Right cardiac atrium (tissue), 5 donors: ENCODE measurements around the gene BIVM. TPM values are rescaled to one million over a fixed set of nuclear protein-coding genes. Genes with fewer than 3 reads are reported as not detected.
A peak's percentile ranks its signal among the peaks of the same experiment; 100 is the strongest.

ENCODE experiments used
- ATAC-seq, 2 donors: fragments of 200-7000 bp; cut with Tn5 transposase; one replicate each; pipeline versions ENCODE4 v1.8.0 to v1.9.1; 2020; ENCODE audit warnings: moderate library complexity in 2 of 2, mild to moderate bottlenecking in 1 of 2
- DNase-seq, 3 donors: peaks; one replicate each; pipeline ENCODE4 v3.0.0-alpha.2; 2020
- H3K27ac ChIP-seq: one replicate; pipeline ENCODE4 v1.5.1; 2013; ENCODE audit warnings: mild to moderate bottlenecking, low read length, control low read depth, moderate library complexity
- H3K27me3 ChIP-seq: one replicate; pipeline ENCODE4 v1.6.1; 2013; ENCODE audit not compliant: control insufficient read depth, insufficient read depth
- H3K4me1 ChIP-seq: one replicate; pipeline ENCODE4 v1.6.1; 2013; ENCODE audit warnings: low read length; ENCODE audit not compliant: control insufficient read depth, insufficient read depth
- H3K4me3 ChIP-seq: one replicate; pipeline ENCODE4 v1.5.1; 2013; ENCODE audit warnings: low read length, control low read depth
- H3K9me3 ChIP-seq: one replicate; pipeline ENCODE4 v1.6.1; 2013; ENCODE audit warnings: low read length; ENCODE audit not compliant: control insufficient read depth
- WGBS: extraction: QIAGEN DNeasy Blood & Tissue Kit; methylation state at CpG from one replicate; pipeline ENCODE4 v1.1.7; 2013; 5-methylcytosine and 5-hydroxymethylcytosine counted together
- intact Hi-C, 4 donors: fragments of 100-400 bp; cut with DNase I; formaldehyde crosslinking; loops; one replicate each; pipeline versions ENCODE4 v1.11.0 to v1.14.0; 2022 to 2023
- long read RNA-seq, 4 donors: library from polyadenylated mRNA; unstranded; transcript quantifications; one replicate each; pipeline ENCODE4 v2.0.0, GENCODE V29; 2020 to 2021
- polyA plus RNA-seq: library from polyadenylated mRNA; stranded (reverse); fragments of 200-250 nt; gene quantifications from one replicate; pipeline ENCODE4 v1.2.3, GENCODE V29; 2013
- total RNA-seq, 4 donors: library from RNA; stranded (reverse); fragmentation: NEBNext Ultra II Directional; extraction: Animal tissue kit (Norgen Biotek cat#: 25700); gene quantifications; one replicate each; pipeline ENCODE4 v1.2.1, GENCODE V29; 2021
- donor health status: healthy with polysubstance abuse.
- donor health status: DM: no; HTN: yes; CAD: no.
- donor health status: DM: no; HTN: no; CAD: no.
- donor health status: DM: no; HTN: yes; CAD: no; lungs with severe emphysema.
- donor health status: DM: yes; HTN: yes; CAD: no.

The BIVM gene, protein sequence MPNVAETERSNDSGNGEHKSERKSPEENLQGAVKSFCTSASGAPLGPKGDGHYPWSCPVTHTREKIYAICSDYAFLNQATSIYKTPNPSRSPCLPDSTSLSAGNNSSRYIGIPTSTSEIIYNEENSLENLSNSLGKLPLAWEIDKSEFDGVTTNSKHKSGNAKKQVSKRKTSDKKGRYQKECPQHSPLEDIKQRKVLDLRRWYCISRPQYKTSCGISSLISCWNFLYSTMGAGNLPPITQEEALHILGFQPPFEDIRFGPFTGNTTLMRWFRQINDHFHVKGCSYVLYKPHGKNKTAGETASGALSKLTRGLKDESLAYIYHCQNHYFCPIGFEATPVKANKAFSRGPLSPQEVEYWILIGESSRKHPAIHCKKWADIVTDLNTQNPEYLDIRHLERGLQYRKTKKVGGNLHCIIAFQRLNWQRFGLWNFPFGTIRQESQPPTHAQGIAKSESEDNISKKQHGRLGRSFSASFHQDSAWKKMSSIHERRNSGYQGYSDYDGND
- total RNA-seq = 10 to 100 TPM; 25.5 to 43.2 (median 40.2) TPM
- polyA plus RNA-seq = 22.7 TPM
- long read RNA-seq, donor 1, transcript BIVM-201 (11 exons, 3,859 nt) = major isoform, 6 of 107 reads
- long read RNA-seq, donor 1, partial matches to known transcripts = 6 of 107 reads
- long read RNA-seq, donor 1, other reads (novel, unspliced or antisense) = 95 of 107 reads
- long read RNA-seq, donor 2, partial matches to known transcripts = 0 of 37 reads
- long read RNA-seq, donor 2, other reads (novel, unspliced or antisense) = 36 of 37 reads
- long read RNA-seq, donor 3, transcript BIVM-201 (11 exons, 3,859 nt) = major isoform, 27 of 157 reads
- long read RNA-seq, donor 3, partial matches to known transcripts = 8 of 157 reads
- long read RNA-seq, donor 3, other reads (novel, unspliced or antisense) = 122 of 157 reads
- long read RNA-seq, donor 4, partial matches to known transcripts = 0 of 27 reads
- long read RNA-seq, donor 4, other reads (novel, unspliced or antisense) = 25 of 27 reads

GRCh38 chr13:102798581-102799425 is at the start of gene BIVM, which contains the start of gene POGLUT2:
TSS of gene BIVM (plus strand) at chr13:102799119. CDS start at chr13:102807268, 8,149 bp downstream.
TSS of gene POGLUT2 (minus strand) at chr13:102798976. CDS start at chr13:102798670, 306 bp downstream.
- ATAC-seq (peak; percentile 97), DNase-seq (peak; percentile 92 to 96 (median 95))
- WGBS = under 1% methylated on average over 72 of the region's 72 CpGs
- intact Hi-C loops = no loop called here
- H3K9me3 ChIP-seq = no peaks in the 10 kb centered on the region
- peak within 1 kb of the TSS; percentile 91 for H3K27ac ChIP-seq
- peak within 1 kb of the TSS; percentile 54 for H3K4me3 ChIP-seq
- peaks cover 2% of the 10 kb centered on the region for H3K4me1 ChIP-seq
- H3K27me3 ChIP-seq = no peaks in the 10 kb centered on the region

DNA sequence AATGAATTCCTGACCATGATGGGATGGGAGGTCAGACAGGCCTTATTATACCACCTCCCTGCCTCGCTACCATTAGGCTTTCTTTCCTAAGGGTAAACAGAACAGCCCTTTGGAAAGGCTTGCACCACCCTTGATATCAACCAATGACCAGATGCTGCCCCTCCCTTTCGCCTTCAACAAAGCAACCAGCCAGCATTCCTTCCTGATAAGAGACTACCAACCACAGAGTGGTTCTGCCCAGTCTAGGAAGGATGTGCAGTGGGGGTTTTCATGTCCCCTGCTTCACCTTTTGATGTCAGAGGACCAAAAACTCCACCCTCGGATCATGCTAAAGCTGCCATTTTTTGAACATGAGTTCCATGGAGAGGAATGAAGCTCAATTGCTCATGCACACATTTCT is 47.0 kb upstream of the BIVM start:
- H3K27me3 ChIP-seq = no peaks in the 10 kb centered on the region
- intact Hi-C loops = no loop called here
- no peaks in the 10 kb centered on the region for H3K9me3 ChIP-seq
- WGBS = 85% methylated on average over 3 of the region's 3 CpGs
- H3K4me3 ChIP-seq = no peak overlapping the region
- ATAC-seq (no peak), DNase-seq (no peak)
- H3K4me1 ChIP-seq = no peaks in the 10 kb centered on the region
- H3K27ac ChIP-seq = no peak overlapping the region

GRCh38 chr13:102757006-102757405 is 41.9 kb upstream of the BIVM start:
- no peak for DNase-seq
- 86% methylated on average over 1 of the region's 1 CpG for WGBS

DNA sequence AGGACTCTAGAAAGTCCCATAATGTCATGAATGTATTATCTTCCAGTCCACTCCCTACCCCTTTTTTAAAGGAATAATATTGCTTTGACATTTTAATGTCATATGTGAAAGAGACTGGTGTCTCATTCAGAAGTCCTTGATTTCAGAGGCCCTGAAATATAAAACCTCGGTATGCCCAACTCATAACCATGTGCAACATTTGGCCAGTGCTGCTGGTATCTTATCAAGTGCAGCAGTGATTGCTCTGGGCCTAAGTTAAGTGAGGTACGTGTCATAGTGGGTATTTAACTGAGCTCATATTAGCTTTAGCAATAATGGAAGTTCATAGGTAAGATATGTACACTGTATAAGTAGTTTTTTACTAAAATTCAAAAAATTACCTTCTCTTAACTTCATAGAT is 40.1 kb upstream of the BIVM start:
- Histone ChIP-seq H3K4me1 (no peaks in the 10 kb centered on the region), H3K27me3 (no peaks in the 10 kb centered on the region), H3K9me3 (no peaks in the 10 kb centered on the region), H3K27ac (no peak overlapping the region), H3K4me3 (no peak overlapping the region)
- 51% methylated on average over 2 of the region's 2 CpGs for WGBS
- peak; percentile 45 to 64 for ATAC-seq
- intact Hi-C loops = no loop called here
- DNase-seq = no peak

More at GRCh38 chr13:102757006-102757405, 41.9 kb upstream of the BIVM start:
- ATAC-seq = no peak
- Histone ChIP-seq H3K4me3 (no peak overlapping the region), H3K27ac (no peak overlapping the region), H3K27me3 (no peaks in the 10 kb centered on the region), H3K4me1 (no peaks in the 10 kb centered on the region), H3K9me3 (no peaks in the 10 kb centered on the region)
- intact Hi-C loops = no loop called here

- no peak for DNase-seq
- Histone ChIP-seq H3K9me3 (no peaks in the 10 kb centered on the region), H3K4me1 (no peaks in the 10 kb centered on the region), H3K27ac (no peak overlapping the region), H3K4me3 (no peak overlapping the region), H3K27me3 (no peaks in the 10 kb centered on the region)
- 92% methylated on average over 1 of the region's 1 CpG for WGBS
- intact Hi-C loops = no loop called here
- ATAC-seq = no peak
These were observed 37.8 kb upstream of the BIVM start for GRCh38 chr13:102761071-102761470.

- Histone ChIP-seq H3K27me3 (no peaks in the 10 kb centered on the region), H3K4me1 (no peaks in the 10 kb centered on the region), H3K4me3 (no peak overlapping the region), H3K9me3 (no peaks in the 10 kb centered on the region), H3K27ac (no peak overlapping the region)
- WGBS = 96% methylated on average over 1 of the region's 1 CpG
- DNase-seq = no peak
- intact Hi-C loops = no loop called here
- ATAC-seq = no peak
These were observed 35.2 kb upstream of the BIVM start for GRCh38 chr13:102763741-102764140.

GRCh38 chr13:102768909-102769308 is 30.0 kb upstream of the BIVM start:
- H3K27me3 ChIP-seq = no peaks in the 10 kb centered on the region
- 60% methylated on average over 2 of the region's 2 CpGs for WGBS
- intact Hi-C loops = no loop called here
- H3K4me3 ChIP-seq = no peak overlapping the region
- H3K4me1 ChIP-seq = peaks cover 3% of the 10 kb centered on the region
- DNase-seq (no peak), ATAC-seq (no peak)
- no peak overlapping the region for H3K27ac ChIP-seq
- no peaks in the 10 kb centered on the region for H3K9me3 ChIP-seq

GRCh38 chr13:102769679-102770078 is 29.2 kb upstream of the BIVM start:
- intact Hi-C loops = loop anchor here in 1 of 4 donors (10.0 kb wide), 1 partner anchor 75 kb away; the partner anchor contains the start of gene ERCC5
- 79% methylated on average over 4 of the region's 4 CpGs for WGBS
- Histone ChIP-seq H3K27me3 (no peaks in the 10 kb centered on the region), H3K4me1 (peaks cover 3% of the 10 kb centered on the region), H3K9me3 (no peaks in the 10 kb centered on the region), H3K27ac (no peak overlapping the region), H3K4me3 (no peak overlapping the region)
- DNase-seq (no peak), ATAC-seq (no peak)

GRCh38 chr13:102770435-102770834 is 28.5 kb upstream of the BIVM start:
- peaks cover 3% of the 10 kb centered on the region for H3K4me1 ChIP-seq
- DNase-seq (no peak), ATAC-seq (no peak)
- intact Hi-C loops = loop anchor here in 1 of 4 donors (10.0 kb wide), 1 partner anchor 74 kb away; the partner anchor contains the start of gene ERCC5
- WGBS = 90% methylated on average over 2 of the region's 2 CpGs
- H3K4me3 ChIP-seq = no peak overlapping the region
- no peak overlapping the region for H3K27ac ChIP-seq
- H3K27me3 ChIP-seq = no peaks in the 10 kb centered on the region
- no peaks in the 10 kb centered on the region for H3K9me3 ChIP-seq
